ENCODE data around the gene NPPA.

GRCh38 chr1:11886986-11887665 lies 39.5 kb upstream of the NPPA start:
- TF ChIP-seq CTCF (conservative IDR thresholded peaks at IDR 0.05 in 1 of 2, IDR thresholded peaks at IDR 0.05 in 1 of 2; ENCODE audit: low read depth in 1 of 2, low read length in 2 of 2) = no peak
- no peak for TF ChIP-seq EZH2 (IDR thresholded peaks at IDR 0.05; ENCODE audit: low read length, missing control alignments)

All from fibroblast of lung (primary cell).